ENCODE measurements around the gene DLK1. TPM values are rescaled to one million over a fixed set of nuclear protein-coding genes. Genes with fewer than 3 reads are reported as not detected.

The DLK1 gene
- total RNA-seq, 2 experiments from 2014 or later, result not detected

DNA sequence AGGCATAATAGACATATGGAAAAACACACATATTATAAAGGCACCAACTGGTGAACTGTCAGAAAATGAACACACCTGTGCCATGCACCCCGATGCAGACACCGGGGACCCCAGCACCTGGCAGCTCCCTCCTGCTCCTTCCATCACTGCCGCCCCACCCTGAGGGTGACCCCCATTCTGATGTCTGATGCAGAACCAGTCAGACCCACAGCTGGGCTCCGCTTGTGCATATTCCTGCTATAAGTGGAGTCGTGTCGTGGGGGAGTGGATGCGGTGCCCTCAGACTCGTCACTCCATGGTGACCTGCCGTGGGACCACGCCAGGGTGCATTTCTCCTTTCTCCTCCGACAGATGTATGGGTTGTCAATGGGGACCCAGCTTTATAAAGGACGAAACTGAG lies 53.6 kb downstream of the DLK1 start:
- no peaks in the 10 kb centered on the region for H3K9me3 ChIP-seq (ENCODE audit: low read length)
- H3K36me3 ChIP-seq (ENCODE audit: insufficient read depth, low read length), result no peaks in the 10 kb centered on the region
- ChIA-PET CTCF (ENCODE audit: unreplicated experiment) (interaction anchor here (0.6 kb wide), 1 partner anchor 79 kb away, joined by 3 read pairs; no protein-coding TSS in a partner anchor), POLR2A (no interaction called here)
- TF ChIP-seq, protein P1, sequence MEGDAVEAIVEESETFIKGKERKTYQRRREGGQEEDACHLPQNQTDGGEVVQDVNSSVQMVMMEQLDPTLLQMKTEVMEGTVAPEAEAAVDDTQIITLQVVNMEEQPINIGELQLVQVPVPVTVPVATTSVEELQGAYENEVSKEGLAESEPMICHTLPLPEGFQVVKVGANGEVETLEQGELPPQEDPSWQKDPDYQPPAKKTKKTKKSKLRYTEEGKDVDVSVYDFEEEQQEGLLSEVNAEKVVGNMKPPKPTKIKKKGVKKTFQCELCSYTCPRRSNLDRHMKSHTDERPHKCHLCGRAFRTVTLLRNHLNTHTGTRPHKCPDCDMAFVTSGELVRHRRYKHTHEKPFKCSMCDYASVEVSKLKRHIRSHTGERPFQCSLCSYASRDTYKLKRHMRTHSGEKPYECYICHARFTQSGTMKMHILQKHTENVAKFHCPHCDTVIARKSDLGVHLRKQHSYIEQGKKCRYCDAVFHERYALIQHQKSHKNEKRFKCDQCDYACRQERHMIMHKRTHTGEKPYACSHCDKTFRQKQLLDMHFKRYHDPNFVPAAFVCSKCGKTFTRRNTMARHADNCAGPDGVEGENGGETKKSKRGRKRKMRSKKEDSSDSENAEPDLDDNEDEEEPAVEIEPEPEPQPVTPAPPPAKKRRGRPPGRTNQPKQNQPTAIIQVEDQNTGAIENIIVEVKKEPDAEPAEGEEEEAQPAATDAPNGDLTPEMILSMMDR (conservative IDR thresholded peaks at IDR 0.05; ENCODE audit: low read length), result no peak
- no peak for TF ChIP-seq EZH2phosphoT487 (IDR thresholded peaks at IDR 0.05; ENCODE audit: borderline replicate concordance, low read depth, low read length)
- intact Hi-C loops (cut with micrococcal nuclease; ENCODE audit: unreplicated experiment), result no loop called here
- no peaks in the 10 kb centered on the region for H4K20me1 ChIP-seq (ENCODE audit: insufficient read depth, low read length)
- no peak overlapping the region for H3K27ac ChIP-seq (ENCODE audit: low read depth, low read length, poor library complexity, severe bottlenecking)
- no peaks in the 10 kb centered on the region for H3K79me2 ChIP-seq (ENCODE audit: insufficient read depth, low read depth, low read length)
- no peak overlapping the region for H2AFZ ChIP-seq (ENCODE audit: low read length)
- no peak overlapping the region for H3K4me2 ChIP-seq (ENCODE audit: low read length)
- H3K4me1 ChIP-seq (ENCODE audit: insufficient read depth, low read length, poor library complexity, severe bottlenecking), result no peaks in the 10 kb centered on the region
- H3K9me2 ChIP-seq (ENCODE audit: insufficient read depth, low read length), result no peaks in the 10 kb centered on the region
- no peak overlapping the region for H3K4me3 ChIP-seq (ENCODE audit: low read depth, low read length, poor library complexity, severe bottlenecking)
- DNase-seq (ENCODE audit: low spot score), result no peak
- BruUV-seq (replicated peaks), result no TSS peak

DNA sequence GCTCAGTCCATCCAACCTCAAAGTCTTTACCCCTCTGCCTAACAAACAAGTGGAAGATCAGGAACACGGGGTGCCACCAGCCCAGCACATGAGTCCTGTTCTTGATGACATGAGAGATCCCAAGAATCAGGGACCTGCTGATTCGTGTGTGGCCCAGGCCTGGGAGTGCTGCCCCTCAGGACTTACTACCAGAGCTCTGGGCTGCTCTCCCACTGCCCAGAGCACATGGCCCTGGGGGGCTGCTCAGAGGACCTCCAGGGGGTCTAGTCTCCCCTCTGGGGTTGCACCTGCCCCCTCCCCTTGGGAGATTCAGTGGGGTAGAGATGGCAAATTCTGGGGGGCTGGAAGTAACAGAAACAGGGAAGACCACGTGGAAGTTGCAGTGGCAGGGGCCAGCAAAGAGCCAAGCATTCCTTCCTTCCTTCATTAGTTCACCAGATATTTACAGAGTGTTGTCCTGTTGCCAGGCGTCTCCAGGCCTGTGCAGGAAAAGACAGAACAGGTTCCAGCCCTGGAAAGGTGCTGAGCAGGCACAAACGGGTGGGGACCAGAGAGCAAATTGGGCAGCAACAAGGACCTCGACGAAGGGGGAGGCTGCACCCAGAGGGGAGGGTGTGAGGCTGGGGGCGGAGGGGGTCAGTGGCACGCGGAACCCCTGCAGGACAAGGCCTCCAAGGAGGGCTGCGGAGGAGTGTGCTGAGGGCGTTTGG lies 54.1 kb downstream of the DLK1 start:
- H3K4me2 ChIP-seq (ENCODE audit: low read length), result no peak overlapping the region
- H4K20me1 ChIP-seq (ENCODE audit: insufficient read depth, low read length), result no peaks in the 10 kb centered on the region
- H3K4me1 ChIP-seq (ENCODE audit: insufficient read depth, low read length, poor library complexity, severe bottlenecking), result no peaks in the 10 kb centered on the region
- no peaks in the 10 kb centered on the region for H3K9me3 ChIP-seq (ENCODE audit: low read length)
- no peak overlapping the region for H3K4me3 ChIP-seq (ENCODE audit: low read depth, low read length, poor library complexity, severe bottlenecking)
- TF ChIP-seq, protein P1 (conservative IDR thresholded peaks at IDR 0.05; ENCODE audit: low read length), result no peak
- TF ChIP-seq EZH2phosphoT487 (IDR thresholded peaks at IDR 0.05; ENCODE audit: borderline replicate concordance, low read depth, low read length), result no peak
- BruUV-seq (replicated peaks), result no TSS peak
- ChIA-PET CTCF (ENCODE audit: unreplicated experiment) (no interaction called here), POLR2A (no interaction called here)
- no peak overlapping the region for H2AFZ ChIP-seq (ENCODE audit: low read length)
- H3K9me2 ChIP-seq (ENCODE audit: insufficient read depth, low read length), result no peaks in the 10 kb centered on the region
- intact Hi-C loops (cut with micrococcal nuclease; ENCODE audit: unreplicated experiment), result no loop called here
- no peaks in the 10 kb centered on the region for H3K36me3 ChIP-seq (ENCODE audit: insufficient read depth, low read length)
- DNase-seq (ENCODE audit: low spot score), result no peak
- no peaks in the 10 kb centered on the region for H3K79me2 ChIP-seq (ENCODE audit: insufficient read depth, low read depth, low read length)
- no peak overlapping the region for H3K27ac ChIP-seq (ENCODE audit: low read depth, low read length, poor library complexity, severe bottlenecking)

DNA sequence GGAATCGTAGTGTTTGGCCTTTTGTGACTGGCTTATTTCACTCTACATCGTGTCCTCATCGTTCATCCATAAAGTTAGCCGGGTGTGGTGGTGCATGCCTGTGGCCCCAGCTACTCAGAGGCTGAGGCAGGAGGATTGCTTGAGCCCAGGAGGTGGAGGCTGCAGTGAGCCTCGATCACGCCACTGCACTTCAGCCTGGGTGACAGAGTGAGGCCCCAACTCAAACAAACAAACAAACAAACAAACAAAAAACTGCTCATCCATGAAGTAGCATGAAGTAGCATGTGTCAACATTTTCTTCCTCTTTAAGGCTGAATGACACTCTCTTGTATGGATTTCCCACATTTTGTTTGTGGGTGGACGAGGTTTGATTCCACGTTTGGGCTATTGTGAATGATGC lies 55.3 kb downstream of the DLK1 start:
- BruUV-seq (replicated peaks), result no TSS peak
- Histone ChIP-seq H3K79me2 (ENCODE audit: insufficient read depth, low read depth, low read length) (no peaks in the 10 kb centered on the region), H3K27ac (ENCODE audit: low read depth, low read length, poor library complexity, severe bottlenecking) (no peak overlapping the region), H3K4me2 (ENCODE audit: low read length) (no peak overlapping the region), H4K20me1 (ENCODE audit: insufficient read depth, low read length) (no peaks in the 10 kb centered on the region), H2AFZ (ENCODE audit: low read length) (no peak overlapping the region), H3K9me3 (ENCODE audit: low read length) (no peaks in the 10 kb centered on the region), H3K36me3 (ENCODE audit: insufficient read depth, low read length) (no peaks in the 10 kb centered on the region), H3K9me2 (ENCODE audit: insufficient read depth, low read length) (no peaks in the 10 kb centered on the region), H3K4me1 (ENCODE audit: insufficient read depth, low read length, poor library complexity, severe bottlenecking) (no peaks in the 10 kb centered on the region), H3K4me3 (ENCODE audit: low read depth, low read length, poor library complexity, severe bottlenecking) (no peak overlapping the region)
- no peak for TF ChIP-seq EZH2phosphoT487 (IDR thresholded peaks at IDR 0.05; ENCODE audit: borderline replicate concordance, low read depth, low read length)
- TF ChIP-seq, protein P1 (conservative IDR thresholded peaks at IDR 0.05; ENCODE audit: low read length), result no peak
- no peak for DNase-seq (ENCODE audit: low spot score)
- CTCF ChIA-PET (ENCODE audit: unreplicated experiment), result no interaction called here
- intact Hi-C loops (cut with micrococcal nuclease; ENCODE audit: unreplicated experiment), result no loop called here
- POLR2A ChIA-PET, result no interaction called here

All from OCI-LY7 (cell line).